Tibial nerve (tissue), 4 donors: ENCODE measurements around the gene C1orf198. TPM values are rescaled to one million over a fixed set of nuclear protein-coding genes. Genes with fewer than 3 reads are reported as not detected.

ENCODE experiments used
- DNase-seq, 2 donors: peaks; one replicate each; pipeline ENCODE4 v3.0.0-alpha.2; 2019; ENCODE audit warnings: low spot score in 2 of 2
- H3K27ac ChIP-seq, 4 donors: fragments of 200-600 bp; sonication (generic) in 3 of 4; one replicate each; pipeline ENCODE4 v1.5.1; 2017 to 2019; ENCODE audit warnings: mild to moderate bottlenecking in 1 of 4
- H3K27me3 ChIP-seq, 2 donors: fragments of 200-600 bp; sonication (generic) in 1 of 2; one replicate each; pipeline versions ENCODE4 v1.5.1 to v1.6.0; 2017 to 2019
- H3K36me3 ChIP-seq, 3 donors: fragments of 200-600 bp; sonication (generic); one replicate each; pipeline ENCODE4 v1.5.1; 2018 to 2019
- H3K4me1 ChIP-seq, 4 donors: fragments of 200-600 bp; sonication (generic) in 3 of 4; one replicate each; pipeline ENCODE4 v1.5.1; 2017 to 2019
- H3K4me3 ChIP-seq, 4 donors: fragments of 200-600 bp; sonication (generic) in 3 of 4; one replicate each; pipeline ENCODE4 v1.5.1; 2017 to 2019; ENCODE audit warnings: mild to moderate bottlenecking in 1 of 4, moderate library complexity in 1 of 4
- H3K9me3 ChIP-seq, 4 donors: fragments of 200-600 bp; sonication (generic) in 3 of 4; one replicate each; pipeline ENCODE4 v1.5.1; 2017 to 2019
- EP300 ChIP-seq, 2 donors: sonication (generic); formaldehyde crosslinking; IDR thresholded peaks; one replicate each; pipeline ENCODE4 v1.6.1; 2017; ENCODE audit warnings: antibody characterized with exemption in 2 of 2, mild to moderate bottlenecking in 1 of 2
- POLR2A ChIP-seq, 2 donors: fragments of 450-650 bp; IDR thresholded peaks; one replicate each; pipeline ENCODE4 v1.6.1; 2017; ENCODE audit warnings: antibody characterized with exemption in 2 of 2, mild to moderate bottlenecking in 2 of 2, moderate library complexity in 2 of 2
- WGBS, 2 donors: methylation state at CpG; one replicate each; pipeline ENCODE4 v1.1.5; 2018; 5-methylcytosine and 5-hydroxymethylcytosine counted together
- total RNA-seq, 4 donors: library from RNA; depleted of rRNA; stranded (reverse); fragments of >200 nt; gene quantifications; one replicate each; pipeline ENCODE4 v1.1.0, GENCODE V29; 2016
- TF ChIP-seq, protein P1 (sequence below), 5 experiments: fragments of 200-600 bp in 3 of 5; fragments of 450-650 bp in 2 of 5; sonication (generic) in 3 of 5; IDR thresholded peaks; one replicate each; pipeline ENCODE4 v1.5.1; 2016 to 2019; ENCODE audit warnings: antibody characterized with exemption in 5 of 5, mild to moderate bottlenecking in 3 of 5, moderate library complexity in 2 of 5

The C1orf198 gene
- total RNA-seq, 4 donors from 2014 or later = 91.9 to 162 (median 113) TPM

DNA sequence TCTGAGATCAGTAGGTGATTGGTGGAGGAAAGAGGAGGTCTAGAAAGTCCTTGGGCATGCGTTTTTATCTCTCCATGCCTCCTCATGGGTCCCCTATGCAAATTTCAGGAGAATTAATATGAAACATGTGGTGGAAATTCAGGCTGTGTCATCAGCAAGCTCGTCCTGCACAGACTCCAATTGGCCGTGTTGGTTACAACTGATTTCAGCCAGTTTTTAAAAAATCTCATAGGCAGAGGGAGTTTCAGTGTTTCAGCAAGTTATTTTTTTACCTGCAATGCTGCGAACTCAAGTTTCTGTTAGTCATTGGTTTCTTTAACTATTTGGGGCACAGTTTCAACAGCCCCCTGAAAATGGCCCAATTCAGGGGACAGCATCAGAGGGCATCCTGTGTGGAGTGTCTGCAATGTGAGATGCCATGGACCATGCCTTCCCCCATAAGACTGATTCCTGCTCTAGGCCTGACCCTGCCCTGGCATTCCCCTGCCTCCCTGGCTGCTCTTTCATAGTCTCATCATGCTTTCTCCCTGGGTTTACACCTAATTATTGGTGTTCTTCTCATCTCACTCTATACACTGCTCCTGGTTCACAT, 59.9 kb downstream of the C1orf198 start:
- DNase-seq = no peak
- H3K4me3 ChIP-seq = no peak overlapping the region
- H3K4me1 ChIP-seq = peaks cover 0 to 35% (median 14%) of the 10 kb centered on the region in 4 donors
- no peaks in the 10 kb centered on the region for H3K27me3 ChIP-seq
- WGBS, 2 donors = 12 to 40% methylated on average over 4 of the region's 4 CpGs
- H3K27ac ChIP-seq = peak overlapping the region; percentile 61 to 90 (median 77)
- no peaks in the 10 kb centered on the region for H3K36me3 ChIP-seq
- TF ChIP-seq, protein P1, sequence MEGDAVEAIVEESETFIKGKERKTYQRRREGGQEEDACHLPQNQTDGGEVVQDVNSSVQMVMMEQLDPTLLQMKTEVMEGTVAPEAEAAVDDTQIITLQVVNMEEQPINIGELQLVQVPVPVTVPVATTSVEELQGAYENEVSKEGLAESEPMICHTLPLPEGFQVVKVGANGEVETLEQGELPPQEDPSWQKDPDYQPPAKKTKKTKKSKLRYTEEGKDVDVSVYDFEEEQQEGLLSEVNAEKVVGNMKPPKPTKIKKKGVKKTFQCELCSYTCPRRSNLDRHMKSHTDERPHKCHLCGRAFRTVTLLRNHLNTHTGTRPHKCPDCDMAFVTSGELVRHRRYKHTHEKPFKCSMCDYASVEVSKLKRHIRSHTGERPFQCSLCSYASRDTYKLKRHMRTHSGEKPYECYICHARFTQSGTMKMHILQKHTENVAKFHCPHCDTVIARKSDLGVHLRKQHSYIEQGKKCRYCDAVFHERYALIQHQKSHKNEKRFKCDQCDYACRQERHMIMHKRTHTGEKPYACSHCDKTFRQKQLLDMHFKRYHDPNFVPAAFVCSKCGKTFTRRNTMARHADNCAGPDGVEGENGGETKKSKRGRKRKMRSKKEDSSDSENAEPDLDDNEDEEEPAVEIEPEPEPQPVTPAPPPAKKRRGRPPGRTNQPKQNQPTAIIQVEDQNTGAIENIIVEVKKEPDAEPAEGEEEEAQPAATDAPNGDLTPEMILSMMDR (IDR thresholded peaks at IDR 0.05) = no peak
- peak in 1 of 2 donors; percentile 4 for TF ChIP-seq EP300 (IDR thresholded peaks at IDR 0.05)
- TF ChIP-seq POLR2A (IDR thresholded peaks at IDR 0.05) = no peak
- H3K9me3 ChIP-seq = peaks cover 0 to 11% (median 0%) of the 10 kb centered on the region in 4 donors

DNA sequence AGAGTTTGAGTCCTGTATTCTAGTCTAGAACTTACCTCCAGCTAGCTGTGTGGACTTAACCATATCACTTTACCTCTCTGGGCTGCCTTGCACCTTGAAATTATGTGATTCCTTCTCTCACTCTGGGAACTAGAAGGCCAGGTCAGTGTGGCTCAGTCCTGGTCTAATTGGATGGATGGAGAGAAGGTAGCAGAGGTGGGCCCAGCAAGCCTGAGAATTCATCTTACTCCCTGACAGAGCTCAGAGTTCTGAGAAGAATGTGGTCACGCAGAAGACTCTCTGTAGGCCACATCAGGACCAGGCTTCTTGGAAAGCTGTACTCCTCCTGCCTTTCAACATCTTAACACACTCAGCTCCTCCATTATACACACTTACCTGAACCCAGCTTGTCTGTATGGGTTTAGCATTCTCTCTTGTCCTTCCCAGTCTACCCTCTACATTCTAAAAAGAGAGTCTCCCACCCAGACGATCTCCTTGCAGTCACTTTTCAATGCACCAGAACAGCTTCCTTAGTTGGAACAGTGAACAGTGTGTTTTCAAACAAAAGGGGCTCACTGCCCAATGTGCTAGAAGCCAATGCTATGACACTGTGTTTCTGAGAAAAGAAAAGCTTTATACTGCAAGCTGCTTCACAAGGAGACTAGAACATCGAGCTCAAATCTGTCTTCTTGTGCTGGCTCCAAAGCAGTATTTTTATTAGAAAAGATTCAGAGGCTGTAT, 60.6 kb downstream of the C1orf198 start:
- no peak overlapping the region for H3K4me3 ChIP-seq
- 30 to 43% methylated on average over 3 of the region's 3 CpGs for WGBS, 2 donors
- peaks cover 0 to 7% (median 0%) of the 10 kb centered on the region in 4 donors for H3K9me3 ChIP-seq
- H3K27ac ChIP-seq = peak overlapping the region; percentile 60 to 90 (median 77)
- peaks cover 0 to 35% (median 14%) of the 10 kb centered on the region in 4 donors for H3K4me1 ChIP-seq
- H3K36me3 ChIP-seq = no peaks in the 10 kb centered on the region
- TF ChIP-seq EP300 (IDR thresholded peaks at IDR 0.05) (peak in 1 of 2 donors; percentile 80), POLR2A (IDR thresholded peaks at IDR 0.05) (no peak)
- TF ChIP-seq, protein P1 (IDR thresholded peaks at IDR 0.05) = no peak
- no peaks in the 10 kb centered on the region for H3K27me3 ChIP-seq
- DNase-seq = no peak

DNA sequence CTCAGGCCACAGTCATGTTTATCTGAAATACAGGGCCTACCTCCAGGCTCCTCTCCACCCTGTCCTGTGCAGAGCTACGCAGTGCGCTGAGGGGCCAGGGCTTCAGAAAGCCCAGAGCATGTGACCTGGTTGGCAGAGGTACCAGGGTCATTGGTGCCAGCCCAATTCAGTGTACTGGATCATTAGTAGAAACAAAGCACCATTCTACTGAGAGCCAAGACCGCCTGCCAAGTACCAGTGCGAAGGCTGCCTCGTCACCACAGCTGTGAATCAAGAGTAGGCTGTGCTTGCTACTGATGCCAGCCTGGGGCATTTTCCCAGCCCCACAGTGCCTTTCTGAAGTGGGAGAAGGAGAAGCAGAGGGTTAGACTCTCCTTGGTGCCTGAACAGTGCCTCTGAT, 61.3 kb downstream of the C1orf198 start:
- WGBS, 2 donors = 51 to 66% methylated on average over 5 of the region's 5 CpGs
- H3K27me3 ChIP-seq = no peaks in the 10 kb centered on the region
- H3K9me3 ChIP-seq = peaks cover 0 to under 1% (median 0%) of the 10 kb centered on the region in 4 donors
- peaks cover 0 to 35% (median 14%) of the 10 kb centered on the region in 4 donors for H3K4me1 ChIP-seq
- no peak overlapping the region for H3K4me3 ChIP-seq
- peak; percentile 42 to 93 for TF ChIP-seq EP300 (IDR thresholded peaks at IDR 0.05)
- peak in 1 of 2 donors; percentile 23 for TF ChIP-seq POLR2A (IDR thresholded peaks at IDR 0.05)
- TF ChIP-seq, protein P1 (IDR thresholded peaks at IDR 0.05) = no peak
- no peaks in the 10 kb centered on the region for H3K36me3 ChIP-seq
- DNase-seq = peak in 1 of 2 donors; percentile 35
- H3K27ac ChIP-seq = peak overlapping the region; percentile 60 to 90 (median 77)

DNA sequence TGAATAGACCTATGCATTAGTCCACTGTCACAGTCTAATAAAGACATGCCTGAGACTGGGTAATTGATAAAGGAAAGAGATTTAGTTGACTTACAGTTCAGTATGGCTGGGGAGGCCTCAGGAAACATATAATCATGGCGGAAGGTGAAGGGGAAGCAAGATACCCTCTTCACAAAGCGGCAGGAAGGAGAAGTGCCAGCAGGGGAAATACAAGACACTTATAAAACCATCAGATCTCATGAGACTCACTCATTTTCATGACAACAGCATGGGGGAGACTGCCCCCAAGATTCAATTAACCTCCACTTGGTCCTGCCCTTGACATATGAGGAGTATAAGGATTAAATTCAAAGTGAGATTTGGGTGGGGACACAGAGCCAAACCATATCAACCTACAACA, 61.8 kb downstream of the C1orf198 start:
- no peaks in the 10 kb centered on the region for H3K9me3 ChIP-seq
- peaks cover 0 to 35% (median 14%) of the 10 kb centered on the region in 4 donors for H3K4me1 ChIP-seq
- 66 to 82% methylated on average over 2 of the region's 2 CpGs for WGBS, 2 donors
- no peak for DNase-seq
- H3K27ac ChIP-seq = peak overlapping the region in 3 of 4 donors; percentile 41 to 90 (median 83)
- H3K27me3 ChIP-seq = no peaks in the 10 kb centered on the region
- no peak overlapping the region for H3K4me3 ChIP-seq
- no peaks in the 10 kb centered on the region for H3K36me3 ChIP-seq
- TF ChIP-seq, protein P1 (IDR thresholded peaks at IDR 0.05) = no peak
- TF ChIP-seq EP300 (IDR thresholded peaks at IDR 0.05) (no peak), POLR2A (IDR thresholded peaks at IDR 0.05) (no peak)

DNA sequence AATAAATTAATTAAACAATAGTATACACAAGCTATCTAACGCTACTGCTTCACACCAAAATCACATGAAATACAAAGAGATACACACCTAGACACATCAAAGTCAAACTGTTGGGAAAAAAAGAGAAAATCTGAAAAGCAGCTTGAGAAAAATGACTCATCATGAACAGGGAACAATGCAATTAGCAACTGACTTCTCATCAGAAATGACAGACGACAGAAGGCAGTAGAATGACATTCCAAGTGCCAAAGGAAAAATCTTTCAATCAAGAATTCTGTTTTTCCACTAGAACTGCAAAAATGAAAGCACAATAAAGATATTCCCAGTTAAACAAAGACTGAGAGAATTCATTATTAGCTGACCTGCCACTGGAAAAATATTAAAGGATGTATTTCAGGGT, 63.9 kb downstream of the C1orf198 start:
- no peaks in the 10 kb centered on the region for H3K9me3 ChIP-seq
- 55 to 67% methylated on average over 2 of the region's 2 CpGs for WGBS, 2 donors
- H3K27me3 ChIP-seq = no peaks in the 10 kb centered on the region
- H3K36me3 ChIP-seq = no peaks in the 10 kb centered on the region
- H3K4me3 ChIP-seq = no peak overlapping the region
- H3K27ac ChIP-seq = peak overlapping the region in 2 of 4 donors; percentile 32 to 90
- TF ChIP-seq POLR2A (IDR thresholded peaks at IDR 0.05) = no peak
- TF ChIP-seq EP300 (IDR thresholded peaks at IDR 0.05) = no peak
- TF ChIP-seq, protein P1 (IDR thresholded peaks at IDR 0.05) = no peak
- peaks cover 0 to 20% (median 9%) of the 10 kb centered on the region in 4 donors for H3K4me1 ChIP-seq
- DNase-seq = no peak
